Measurements from ENCODE around the gene TLCD5. TPM values are rescaled to one million over a fixed set of nuclear protein-coding genes. Genes with fewer than 3 reads are reported as not detected.

TLCD5 gene
- total and polyA plus RNA-seq, 5 donors from 2014 or later = 0.21 to 0.46 (median 0.35) TPM; not detected in 1

DNA sequence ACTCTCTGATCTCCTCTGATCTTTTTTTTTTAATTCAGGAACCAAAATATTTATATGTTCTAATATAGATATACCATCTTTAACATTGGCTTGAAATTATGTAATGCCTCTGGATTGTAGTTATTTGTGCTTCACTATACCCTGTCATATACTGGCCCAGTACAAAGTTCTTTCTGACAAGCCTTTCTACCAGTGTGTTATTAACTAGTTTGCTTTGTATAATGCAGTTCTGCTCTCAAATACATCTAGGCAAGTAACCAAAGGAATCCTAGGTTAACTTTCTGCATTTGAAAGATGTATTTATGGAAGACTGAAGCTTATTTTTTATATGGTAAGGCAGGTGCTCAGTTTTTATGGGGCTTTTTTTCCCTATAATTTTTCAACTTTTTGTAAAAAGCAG is 47.2 kb downstream of the TLCD5 start:
- Mint-ChIP-seq H3K36me3 (no peaks in the 10 kb centered on the region), H3K27ac (no peak overlapping the region), H3K4me1 (peaks cover 2 to 10% (median 5%) of the 10 kb centered on the region in 4 donors), H3K9me3 (no peaks in the 10 kb centered on the region), H3K27me3 (peaks cover 5% of the 10 kb centered on the region), H3K4me3 (no peak overlapping the region)
- Histone ChIP-seq H3K4me3 (ENCODE audit: low read depth, low read length) (no peak overlapping the region), H3K9me3 (ENCODE audit: control insufficient read depth in 2 of 2, low read length in 2 of 2) (no peaks in the 10 kb centered on the region), H3K36me3 (ENCODE audit: control insufficient read depth, insufficient read depth, low read length) (no peaks in the 10 kb centered on the region), H3K27ac (ENCODE audit: insufficient read depth, low read length, poor library complexity, severe bottlenecking) (no peak overlapping the region), H3K4me1 (ENCODE audit: control insufficient read depth, insufficient read depth, low read length, poor library complexity, severe bottlenecking) (no peaks in the 10 kb centered on the region), H3K27me3 (ENCODE audit: control insufficient read depth, insufficient read depth, low read length) (no peaks in the 10 kb centered on the region)
- no peak for DNase-seq
- no peak for ATAC-seq (ENCODE audit: low read depth in 2 of 2)

DNA sequence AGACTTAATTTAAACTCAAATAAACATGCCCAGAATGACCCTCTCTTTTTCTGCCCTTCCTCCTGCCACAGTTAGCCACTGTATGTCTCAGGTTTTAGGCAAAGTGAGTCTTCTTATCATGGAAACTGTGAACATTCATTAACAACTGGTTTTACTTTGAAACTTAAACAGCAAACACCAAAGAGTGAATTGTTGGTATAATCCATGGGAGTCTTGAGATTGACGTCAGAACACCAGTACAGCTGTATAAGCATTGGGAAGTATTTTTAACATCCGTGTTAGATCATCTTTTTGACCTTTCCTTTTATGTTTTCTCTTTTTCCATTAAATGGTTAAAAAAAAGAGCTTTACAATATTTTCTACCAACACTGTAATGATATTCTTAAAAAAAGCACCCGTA is 50.0 kb downstream of the TLCD5 start:
- Mint-ChIP-seq H3K4me3 (no peak overlapping the region), H3K36me3 (no peaks in the 10 kb centered on the region), H3K27me3 (peaks cover 9% of the 10 kb centered on the region), H3K9me3 (peaks cover 0 to 10% (median 6%) of the 10 kb centered on the region in 7 donors), H3K4me1 (peaks cover 2 to 12% (median 7%) of the 10 kb centered on the region in 4 donors), H3K27ac (no peak overlapping the region)
- no peak for ATAC-seq (ENCODE audit: low read depth in 2 of 2)
- Histone ChIP-seq H3K4me3 (ENCODE audit: low read depth, low read length) (no peak overlapping the region), H3K27ac (ENCODE audit: insufficient read depth, low read length, poor library complexity, severe bottlenecking) (no peak overlapping the region), H3K27me3 (ENCODE audit: control insufficient read depth, insufficient read depth, low read length) (no peaks in the 10 kb centered on the region), H3K36me3 (ENCODE audit: control insufficient read depth, insufficient read depth, low read length) (no peaks in the 10 kb centered on the region), H3K9me3 (ENCODE audit: control insufficient read depth in 2 of 2, low read length in 2 of 2) (no peaks in the 10 kb centered on the region), H3K4me1 (ENCODE audit: control insufficient read depth, insufficient read depth, low read length, poor library complexity, severe bottlenecking) (no peaks in the 10 kb centered on the region)
- DNase-seq = no peak

DNA sequence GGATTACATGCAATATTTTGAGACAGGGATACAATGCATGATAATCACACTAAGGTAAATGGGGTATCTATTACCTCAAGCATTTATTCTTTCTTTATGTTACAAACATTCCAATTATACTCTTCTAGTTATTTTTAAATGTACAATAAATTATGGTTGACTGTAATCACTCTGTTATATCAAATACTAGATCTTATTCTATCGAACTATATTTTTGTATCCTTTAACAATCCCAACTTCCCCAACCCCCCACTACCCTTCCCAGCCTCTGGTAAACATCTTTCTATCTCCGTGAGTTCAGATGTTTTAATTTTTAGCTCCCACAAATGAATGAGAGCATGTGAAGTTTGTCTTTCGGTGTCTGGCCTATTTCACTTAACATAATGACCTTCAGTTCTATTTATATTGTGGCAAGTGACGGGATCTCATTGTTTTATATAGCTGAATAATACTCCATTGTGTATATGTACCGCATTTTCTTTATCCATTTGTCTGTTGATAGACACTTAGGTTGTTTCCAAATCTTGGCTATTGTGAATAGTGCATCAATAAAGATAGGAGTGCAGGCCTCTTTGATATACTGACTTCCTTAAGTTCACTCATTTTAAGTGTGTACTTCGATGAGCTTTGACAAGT is 51.6 kb downstream of the TLCD5 start:
- H3K36me3 ChIP-seq (ENCODE audit: control insufficient read depth, insufficient read depth, low read length) = no peaks in the 10 kb centered on the region
- Mint-ChIP-seq H3K4me1 (peaks cover 4 to 14% (median 8%) of the 10 kb centered on the region in 4 donors), H3K9me3 (peaks cover 0 to 10% (median 6%) of the 10 kb centered on the region in 7 donors), H3K27ac (no peak overlapping the region), H3K4me3 (no peak overlapping the region), H3K36me3 (no peaks in the 10 kb centered on the region), H3K27me3 (peaks cover 4% of the 10 kb centered on the region)
- H3K27me3 ChIP-seq (ENCODE audit: control insufficient read depth, insufficient read depth, low read length) = no peaks in the 10 kb centered on the region
- no peak overlapping the region for H3K27ac ChIP-seq (ENCODE audit: insufficient read depth, low read length, poor library complexity, severe bottlenecking)
- H3K4me1 ChIP-seq (ENCODE audit: control insufficient read depth, insufficient read depth, low read length, poor library complexity, severe bottlenecking) = no peaks in the 10 kb centered on the region
- H3K9me3 ChIP-seq (ENCODE audit: control insufficient read depth in 2 of 2, low read length in 2 of 2) = no peaks in the 10 kb centered on the region
- DNase-seq = no peak
- ATAC-seq (ENCODE audit: low read depth in 2 of 2) = no peak
- H3K4me3 ChIP-seq (ENCODE audit: low read depth, low read length) = no peak overlapping the region

DNA sequence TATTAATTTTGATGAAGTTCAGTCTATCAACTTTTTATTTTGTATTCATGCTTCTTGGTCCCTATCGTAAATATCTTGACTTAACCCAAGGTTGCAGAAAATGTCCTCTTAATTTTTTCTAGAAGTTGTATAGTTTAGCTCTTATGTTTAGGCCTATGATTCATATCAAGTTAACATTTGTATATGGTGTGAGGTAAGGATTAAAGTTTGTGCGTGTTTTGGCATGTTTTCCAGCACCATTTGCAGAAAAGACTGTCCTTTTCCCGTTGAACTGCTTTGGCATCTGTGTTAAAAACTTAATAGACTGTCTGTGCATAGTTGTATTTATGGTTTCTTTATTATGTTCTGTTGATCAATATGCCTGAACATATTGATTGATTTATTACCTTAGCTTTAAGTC is 53.4 kb downstream of the TLCD5 start:
- H3K4me1 ChIP-seq (ENCODE audit: control insufficient read depth, insufficient read depth, low read length, poor library complexity, severe bottlenecking) = no peaks in the 10 kb centered on the region
- no peak overlapping the region for H3K27ac Mint-ChIP-seq
- H3K9me3 Mint-ChIP-seq = peaks cover 0 to 10% (median 9%) of the 10 kb centered on the region in 7 donors
- H3K36me3 ChIP-seq (ENCODE audit: control insufficient read depth, insufficient read depth, low read length) = no peaks in the 10 kb centered on the region
- ATAC-seq (ENCODE audit: low read depth in 2 of 2) = no peak
- H3K27ac ChIP-seq (ENCODE audit: insufficient read depth, low read length, poor library complexity, severe bottlenecking) = no peak overlapping the region
- no peaks in the 10 kb centered on the region for H3K9me3 ChIP-seq (ENCODE audit: control insufficient read depth in 2 of 2, low read length in 2 of 2)
- peaks cover 4% of the 10 kb centered on the region for H3K27me3 Mint-ChIP-seq
- H3K4me3 ChIP-seq (ENCODE audit: low read depth, low read length) = no peak overlapping the region
- H3K36me3 Mint-ChIP-seq = no peaks in the 10 kb centered on the region
- H3K4me3 Mint-ChIP-seq = no peak overlapping the region
- peaks cover 7 to 20% (median 10%) of the 10 kb centered on the region in 4 donors for H3K4me1 Mint-ChIP-seq
- no peak for DNase-seq
- H3K27me3 ChIP-seq (ENCODE audit: control insufficient read depth, insufficient read depth, low read length) = no peaks in the 10 kb centered on the region

DNA sequence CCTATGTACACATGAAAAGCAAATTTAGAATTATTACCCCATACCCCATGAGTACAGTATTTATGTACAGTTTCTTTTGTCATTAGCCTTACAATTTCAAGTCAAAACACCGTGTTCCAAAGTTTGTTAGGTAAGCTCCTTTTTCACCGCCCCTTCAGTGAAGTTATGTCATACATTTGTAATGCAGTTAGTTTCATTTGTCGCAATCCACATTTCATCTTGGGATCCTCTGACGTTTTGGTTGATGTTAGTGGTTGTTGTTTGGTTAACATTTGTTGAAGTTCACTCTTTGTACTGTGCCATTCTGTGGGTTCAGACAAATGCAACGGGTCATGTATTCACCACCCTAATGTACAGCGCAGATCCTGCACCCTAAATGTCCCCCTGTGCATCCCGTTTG is 56.3 kb downstream of the TLCD5 start:
- Mint-ChIP-seq H3K36me3 (no peaks in the 10 kb centered on the region), H3K4me3 (no peak overlapping the region), H3K27me3 (peaks cover 14% of the 10 kb centered on the region), H3K9me3 (peaks cover 0 to 10% (median 9%) of the 10 kb centered on the region in 7 donors), H3K4me1 (peaks cover 10 to 20% (median 10%) of the 10 kb centered on the region in 4 donors), H3K27ac (no peak overlapping the region)
- Histone ChIP-seq H3K9me3 (ENCODE audit: control insufficient read depth in 2 of 2, low read length in 2 of 2) (no peaks in the 10 kb centered on the region), H3K27me3 (ENCODE audit: control insufficient read depth, insufficient read depth, low read length) (peaks cover 2% of the 10 kb centered on the region), H3K27ac (ENCODE audit: insufficient read depth, low read length, poor library complexity, severe bottlenecking) (no peak overlapping the region), H3K4me1 (ENCODE audit: control insufficient read depth, insufficient read depth, low read length, poor library complexity, severe bottlenecking) (no peaks in the 10 kb centered on the region), H3K36me3 (ENCODE audit: control insufficient read depth, insufficient read depth, low read length) (no peaks in the 10 kb centered on the region), H3K4me3 (ENCODE audit: low read depth, low read length) (no peak overlapping the region)
- DNase-seq (no peak), ATAC-seq (ENCODE audit: low read depth in 2 of 2) (no peak)

Other genes starting within 250 kb of the TLCD5 start
- not detected for gene TRIM29, start 187.2 kb upstream of the TLCD5 start, total RNA-seq
- gene TRIM29, start 187.2 kb upstream of the TLCD5 start, polyA plus RNA-seq = not detected
- 1.2 TPM for gene OAF, start 114.3 kb upstream of the TLCD5 start, total RNA-seq
- 1 to 10 TPM in 1 of 4 donors, under 1 TPM in 3; 0.38 to 1.1 (median 0.47) TPM for gene OAF, start 114.3 kb upstream of the TLCD5 start, polyA plus RNA-seq
- gene POU2F3, start 85.2 kb upstream of the TLCD5 start, total RNA-seq = not detected
- gene POU2F3, start 85.2 kb upstream of the TLCD5 start, polyA plus RNA-seq = not detected
- 29.7 TPM for gene ARHGEF12, start 11.1 kb downstream of the TLCD5 start, total RNA-seq
- gene ARHGEF12, start 11.1 kb downstream of the TLCD5 start, polyA plus RNA-seq = 1 to 10 TPM; 3.2 to 6.6 (median 5.3) TPM
- not detected for gene GRIK4, start 186.4 kb downstream of the TLCD5 start, total RNA-seq
- not detected for gene GRIK4, start 186.4 kb downstream of the TLCD5 start, polyA plus RNA-seq

Measured in CD4-positive, CD25-positive, alpha-beta regulatory T cell (primary cell).